ENCODE measurements around the gene AKAP8. TPM values are rescaled to one million over a fixed set of nuclear protein-coding genes. Genes with fewer than 3 reads are reported as not detected.
"Not testable (repeated sequence)": the region's sequence is repeated elsewhere in the genome, so short reads cannot be mapped to it uniquely, and the experiment has no call there.

AKAP8 gene
- total and polyA plus RNA-seq, 2 experiments from 2014 or later = 22.4 to 36.5 TPM

GRCh38 chr19:15335992-15336391, 43.6 kb downstream of the AKAP8 start:
- H3K9me3 Mint-ChIP-seq; H3K36me3 Mint-ChIP-seq (ENCODE audit: low read depth); H3K4me3 Mint-ChIP-seq; ATAC-seq; H3K4me1 ChIP-seq (ENCODE audit: insufficient read depth); H3F3A ChIP-seq (replicated peaks; ENCODE audit: low read depth); H3K27ac ChIP-seq (ENCODE audit: low read depth); H4K20me1 ChIP-seq (replicated peaks; ENCODE audit: insufficient read depth); H3K4me3 ChIP-seq; H3K27ac Mint-ChIP-seq; H2AFZ ChIP-seq; H3K27me3 ChIP-seq (ENCODE audit: insufficient read depth); H3K9me2 ChIP-seq (ENCODE audit: insufficient read depth); H3K27me3 Mint-ChIP-seq (ENCODE audit: insufficient read depth, low read depth, poor library complexity); DNase-seq (ENCODE audit: low spot score); H3K36me3 ChIP-seq (ENCODE audit: insufficient read depth); H3K4me1 Mint-ChIP-seq; H3K4me2 ChIP-seq: not testable (repeated sequence)
- peaks cover 30% of the 10 kb centered on the region for H3K79me2 ChIP-seq (replicated peaks; ENCODE audit: insufficient read depth)

GRCh38 chr19:15332311-15332996, 47.1 kb downstream of the AKAP8 start, which contains the start of gene BRD4:
TSS of gene BRD4 (minus strand) at chr19:15332539. CDS start at chr19:15273099, 59,440 bp downstream.
- Histone ChIP-seq H3K9me2 (ENCODE audit: insufficient read depth) (no peaks in the 10 kb centered on the region), H3K4me3 (peak within 1 kb of the TSS; percentile 96), H3K27ac (ENCODE audit: low read depth) (peak within 1 kb of the TSS; percentile 90), H3F3A (replicated peaks; ENCODE audit: low read depth) (no peaks in the 10 kb centered on the region), H2AFZ (peak within 1 kb of the TSS; percentile 97), H3K4me2 (peak within 1 kb of the TSS; percentile 93), H4K20me1 (replicated peaks; ENCODE audit: insufficient read depth) (peaks cover 32% of the 10 kb centered on the region), H3K79me2 (replicated peaks; ENCODE audit: insufficient read depth) (peaks cover 63% of the 10 kb centered on the region), H3K4me1 (ENCODE audit: insufficient read depth) (peaks cover 19% of the 10 kb centered on the region; the same call in 1 of the 2 replicates), H3K27me3 (ENCODE audit: insufficient read depth) (no peaks in the 10 kb centered on the region), H3K36me3 (ENCODE audit: insufficient read depth) (no peaks in the 10 kb centered on the region)
- peak within 1 kb of the TSS; percentile 98 for H3K4me3 Mint-ChIP-seq
- peak; percentile 81 for DNase-seq (ENCODE audit: low spot score)
- peaks cover 27% of the 10 kb centered on the region for H3K4me1 Mint-ChIP-seq
- peaks cover 6% of the 10 kb centered on the region; the same call in 1 of the 3 replicates for H3K9me3 Mint-ChIP-seq
- H3K27ac Mint-ChIP-seq = peak within 1 kb of the TSS; percentile 97
- TF ChIP-seq ZNF462 (CRISPR knock-in tag; IDR thresholded peaks at IDR 0.05) (no peak), ZNF114 (CRISPR knock-in tag; IDR thresholded peaks at IDR 0.05) (no peak), EZH2 (IDR thresholded peaks at IDR 0.05; ENCODE audit: low read depth, unreplicated experiment) (no peak), POLR2AphosphoS5 (IDR thresholded peaks at IDR 0.05; ENCODE audit: low read depth) (peak; percentile 76)
- H3K27me3 Mint-ChIP-seq (ENCODE audit: insufficient read depth, low read depth, poor library complexity) = peaks cover 15% of the 10 kb centered on the region
- H3K36me3 Mint-ChIP-seq (ENCODE audit: low read depth) = peaks cover 6% of the 10 kb centered on the region; the same call in 2 of the 3 replicates
- peak; percentile 70 for ATAC-seq

All from GM23338 (cell line).